ENCODE measurements around the gene SIPA1L2.

The SIPA1L2 gene

GRCh38 chr1:232644209-232644608, 14.3 kb upstream of the SIPA1L2 start:
- no peak for DNase-seq (ENCODE audit: low read depth in 3 of 3, low spot score in 1 of 3)

GRCh38 chr1:232643251-232643650, 13.3 kb upstream of the SIPA1L2 start:
- no peak for DNase-seq (ENCODE audit: low read depth in 3 of 3, low spot score in 1 of 3)

GRCh38 chr1:232641507-232641906, 11.6 kb upstream of the SIPA1L2 start:
- no peak for DNase-seq (ENCODE audit: low read depth in 3 of 3, low spot score in 1 of 3)

GRCh38 chr1:232636799-232637198, 6.9 kb upstream of the SIPA1L2 start:
- DNase-seq (ENCODE audit: low read depth in 3 of 3, low spot score in 1 of 3), result no peak

GRCh38 chr1:232635778-232636356, 5.9 kb upstream of the SIPA1L2 start:
- no peak for DNase-seq (ENCODE audit: low read depth in 3 of 3, low spot score in 1 of 3)

- no peak for DNase-seq (ENCODE audit: low read depth in 3 of 3, low spot score in 1 of 3)
These were observed 5.3 kb upstream of the SIPA1L2 start for GRCh38 chr1:232635279-232635678.

GRCh38 chr1:232634096-232634495, 4.2 kb upstream of the SIPA1L2 start:
- DNase-seq (ENCODE audit: low read depth in 3 of 3, low spot score in 1 of 3), result no peak

- no peak for DNase-seq (ENCODE audit: low read depth in 3 of 3, low spot score in 1 of 3)
These were observed 912 bp upstream of the SIPA1L2 start for GRCh38 chr1:232630894-232631195.

GRCh38 chr1:232629250-232630046, 485 bp downstream of the SIPA1L2 start:
- peak in 1 of 3 donors; percentile 8 for DNase-seq (ENCODE audit: low read depth in 3 of 3, low spot score in 1 of 3)

- no peak for DNase-seq (ENCODE audit: low read depth in 3 of 3, low spot score in 1 of 3)
These were observed 1.3 kb downstream of the SIPA1L2 start for GRCh38 chr1:232628335-232629249.

- DNase-seq (ENCODE audit: low read depth in 3 of 3, low spot score in 1 of 3), result no peak
These were observed 2.1 kb downstream of the SIPA1L2 start for GRCh38 chr1:232627645-232628334.

GRCh38 chr1:232627171-232627570, 2.8 kb downstream of the SIPA1L2 start:
- no peak for DNase-seq (ENCODE audit: low read depth in 3 of 3, low spot score in 1 of 3)

GRCh38 chr1:232626452-232626851, 3.5 kb downstream of the SIPA1L2 start:
- no peak for DNase-seq (ENCODE audit: low read depth in 3 of 3, low spot score in 1 of 3)

- DNase-seq (ENCODE audit: low read depth in 3 of 3, low spot score in 1 of 3), result no peak
These were observed 4.5 kb downstream of the SIPA1L2 start for GRCh38 chr1:232625319-232625868.

GRCh38 chr1:232624546-232625281, 5.2 kb downstream of the SIPA1L2 start:
- DNase-seq (ENCODE audit: low read depth in 3 of 3, low spot score in 1 of 3), result no peak

GRCh38 chr1:232622981-232623380, 7.0 kb downstream of the SIPA1L2 start:
- no peak for DNase-seq (ENCODE audit: low read depth in 3 of 3, low spot score in 1 of 3)

- no peak for DNase-seq (ENCODE audit: low read depth in 3 of 3, low spot score in 1 of 3)
These were observed 7.6 kb downstream of the SIPA1L2 start for GRCh38 chr1:232622378-232622777.

- DNase-seq (ENCODE audit: low read depth in 3 of 3, low spot score in 1 of 3), result no peak
These were observed 8.9 kb downstream of the SIPA1L2 start for GRCh38 chr1:232621050-232621449.

GRCh38 chr1:232620356-232620969, 9.5 kb downstream of the SIPA1L2 start:
- DNase-seq (ENCODE audit: low read depth in 3 of 3, low spot score in 1 of 3), result no peak

GRCh38 chr1:232617237-232617636, 12.7 kb downstream of the SIPA1L2 start:
- DNase-seq (ENCODE audit: low read depth in 3 of 3, low spot score in 1 of 3), result no peak

Measured in stimulated activated CD4-positive, alpha-beta T cell treated with anti-CD3 and anti-CD28 coated beads, TNF-alpha, amount 100 ng/mL, for 1 hour (primary cell).